HepG2 (cell line): Measurements from ENCODE around the gene DNAH8. TPM values are rescaled to one million over a fixed set of nuclear protein-coding genes. Genes with fewer than 3 reads are reported as not detected.

Experiments used
- ATAC-seq: fragments of 200-7000 bp; cut with Tn5 transposase; 3 replicates; pipeline ENCODE4 v1.9.1; 2020; ENCODE audit warnings: mild to moderate bottlenecking, moderate library complexity
- BruUV-seq: library from RNA; stranded (reverse); fragments of 400-500 nt; replicated peaks from 2 replicates; lab custom pipeline; 2021; lab: Mats Ljungman, UMichigan
- CTCF ChIA-PET: fragments of 300-600 bp; formaldehyde crosslinking; extraction: SDS; loops from one replicate; lab custom pipeline; 2021; ENCODE audit warnings: low total read pairs, inconsistent platforms, low intra/inter-chr PET ratio; lab: Yijun Ruan, JAX
- POLR2A ChIA-PET: fragments of 350-600 bp; sonication (Branson Sonifier 250); formaldehyde crosslinking; loops from one replicate; lab custom pipeline; 2020; ENCODE audit warnings: antibody characterized with exemption, inconsistent platforms; lab: Yijun Ruan, JAX
- DNase-seq: peaks from one replicate; pipeline ENCODE4 v3.0.0-alpha.2; 2015; ENCODE audit warnings: low spot score
- FAIRE-seq: peaks from 3 replicates; lab custom pipeline; 2011; peaks lifted over from hg19 to GRCh38; lab: Jason Lieb, UNC
- H2AFZ ChIP-seq: one replicate; pipeline ENCODE4 v1.6.1; 2011; ENCODE audit warnings: low read length, inconsistent platforms
- H3K27ac ChIP-seq: fragments of 300-600 bp; 3 replicates; pipeline ENCODE4 v1.8.0; 2011; ENCODE audit warnings: mixed run types, mild to moderate bottlenecking, mixed read lengths, low read length, inconsistent platforms; ENCODE audit not compliant: insufficient read depth; ENCODE audit errors: extremely low read length
- H3K27me3 ChIP-seq, 2 experiments: fragments of 200-600 bp in 1 of 2; 2 replicates in 1 of 2; 3 replicates in 1 of 2; pipeline versions ENCODE4 v1.6.0 to v1.8.0; 2011; ENCODE audit warnings: low read length in 2 of 2, mild to moderate bottlenecking in 2 of 2, moderate library complexity in 2 of 2, inconsistent platforms in 1 of 2; ENCODE audit not compliant: insufficient read depth in 2 of 2, control insufficient read depth in 1 of 2
- H3K36me3 ChIP-seq, 2 experiments: fragments of 200-600 bp in 1 of 2; replicated peaks in 1 of 2; 2 replicates in 1 of 2; 3 replicates in 1 of 2; pipeline versions ENCODE4 v1.5.1 to v1.8.0; 2011; ENCODE audit warnings: low read length in 2 of 2, inconsistent platforms in 1 of 2; ENCODE audit not compliant: insufficient read depth in 2 of 2, control insufficient read depth in 1 of 2
- H3K4me1 ChIP-seq: 2 replicates; pipeline ENCODE4 v1.5.1; 2012; ENCODE audit warnings: low read length, inconsistent platforms; ENCODE audit not compliant: insufficient read depth
- H3K4me2 ChIP-seq: 2 replicates; pipeline ENCODE4 v1.6.0; 2011; ENCODE audit warnings: low read depth, low read length, inconsistent platforms
- H3K4me3 ChIP-seq, 3 experiments: fragments of 200-600 bp in 1 of 3; sonication (generic), shearing (Covaris generic) in 1 of 3; replicated peaks in 1 of 3; 2 replicates each; pipeline ENCODE4 v1.5.1; 2011 to 2016; ENCODE audit warnings: low read length in 3 of 3, inconsistent platforms in 2 of 3, low read depth in 2 of 3, mild to moderate bottlenecking in 2 of 3, control low read depth in 1 of 3, mixed read lengths in 1 of 3; ENCODE audit not compliant: insufficient read depth in 1 of 3
- H3K79me2 ChIP-seq: one replicate; pipeline ENCODE4 v1.6.1; 2011; ENCODE audit warnings: low read length, inconsistent platforms; ENCODE audit not compliant: insufficient read depth
- H3K9ac ChIP-seq: 2 replicates; pipeline ENCODE4 v1.6.0; 2011; ENCODE audit warnings: mild to moderate bottlenecking, low read depth, low read length, inconsistent platforms; ENCODE audit not compliant: insufficient read depth
- H3K9me3 ChIP-seq: 2 replicates; pipeline ENCODE4 v1.5.1; 2012; ENCODE audit warnings: mild to moderate bottlenecking, low read length
- H4K20me1 ChIP-seq: 2 replicates; pipeline ENCODE4 v1.6.0; 2011; ENCODE audit warnings: inconsistent platforms, mild to moderate bottlenecking, low read length, moderate library complexity; ENCODE audit not compliant: insufficient read depth
- PAWR ChIP-seq: sonication (generic); formaldehyde crosslinking; IDR thresholded peaks from 2 replicates; pipeline ENCODE4 v1.4.0; 2020; ENCODE audit warnings: missing genetic modification reagents, mild to moderate bottlenecking, borderline replicate concordance
- PRDM15 ChIP-seq: sonication (generic); formaldehyde crosslinking; IDR thresholded peaks from 2 replicates; pipeline ENCODE4 v1.4.0; 2020; ENCODE audit warnings: missing genetic modification reagents
- RCOR2 ChIP-seq: IDR thresholded peaks from 2 replicates; pipeline ENCODE4 v1.6.1; 2016; ENCODE audit warnings: missing biosample characterization, missing genetic modification reagents
- RFXAP ChIP-seq: sonication (generic); formaldehyde crosslinking; IDR thresholded peaks from 2 replicates; pipeline ENCODE4 v1.4.0; 2020; ENCODE audit warnings: missing genetic modification reagents, borderline replicate concordance
- SP5 ChIP-seq: IDR thresholded peaks from 2 replicates; pipeline ENCODE4 v1.6.1; 2016; ENCODE audit warnings: low read depth, borderline replicate concordance
- ZMYM3 ChIP-seq: sonication (generic); formaldehyde crosslinking; IDR thresholded peaks from 2 replicates; pipeline ENCODE4 v1.5.1; 2020; ENCODE audit warnings: mild to moderate bottlenecking, missing genetic modification reagents
- ZNF577 ChIP-seq: sonication (generic); formaldehyde crosslinking; IDR thresholded peaks from 2 replicates; pipeline ENCODE4 v1.4.0; 2020; ENCODE audit warnings: mild to moderate bottlenecking, low read depth, missing genetic modification reagents, borderline replicate concordance
- WGBS: methylation state at CpG from one replicate; pipeline ENCODE4 v1.1.6; 2017; ENCODE audit warnings: low lambda C conversion rate; 5-methylcytosine and 5-hydroxymethylcytosine counted together
- in situ Hi-C: cut with HindIII; loops from 2 replicates; pipeline ENCODE4 v1.10.0; 2017; ENCODE audit warnings: low pct_unique_long_range_greater_than_20kb; ENCODE audit not compliant: extremely low pct_ligation_motif_present
- intact Hi-C: fragments of 100-400 bp; cut with micrococcal nuclease; formaldehyde crosslinking; loops from one replicate; pipeline ENCODE4 v1.10.0; 2022; ENCODE audit not compliant: unreplicated experiment
- polyA plus RNA-seq, 8 experiments: library from polyadenylated mRNA; depleted of rRNA in 3 of 8; stranded (reverse) in 7 of 8; unstranded in 1 of 8; fragments of >200 nt; fragmentation: Illumina TruSeq in 4 of 8; extraction: Trizol in 4 of 8; gene quantifications; 2 replicates each; pipeline versions ENCODE4 v1.2.1 to v1.2.3, GENCODE V29; 2011 to 2016; ENCODE audit warnings: low read depth in 4 of 8, missing spikeins in 1 of 8, mixed read lengths in 1 of 8; ENCODE audit not compliant: insufficient read depth in 1 of 8
- total RNA-seq, 5 experiments: library from RNA; depleted of rRNA; stranded (reverse); fragments of >200 nt; fragmentation: Illumina TruSeq; extraction: Trizol; gene quantifications; 2 replicates each; pipeline ENCODE4 v1.2.3, GENCODE V29; 2016; ENCODE audit warnings: low read depth in 1 of 5

DNAH8 gene
- total and polyA plus RNA-seq, 2 of the 13 experiments (the other 11 are each of a cell fraction or from before 2014, with no cell fraction given): not detected

- no peaks in the 10 kb centered on the region for H4K20me1 ChIP-seq
- no peaks in the 10 kb centered on the region for H3K27me3 ChIP-seq
- H3K4me1 ChIP-seq: no peaks in the 10 kb centered on the region
- no peak for ATAC-seq
- no peak for TF ChIP-seq PRDM15
- no peak for TF ChIP-seq RCOR2 (CRISPR knock-in tag)
- TF ChIP-seq ZNF577: no peak
- TF ChIP-seq PAWR: no peak
- no peak for TF ChIP-seq ZMYM3 (CRISPR knock-in tag)
- TF ChIP-seq RFXAP (CRISPR knock-in tag): no peak
- no peak for TF ChIP-seq SP5 (CRISPR knock-in tag)
- in situ Hi-C loops (no loop called here), intact Hi-C loops (no loop called here)
- H3K27ac ChIP-seq: no peak overlapping the region
- 6% methylated on average over 4 of the region's 4 CpGs for WGBS
- no peak overlapping the region for H3K9ac ChIP-seq
- no peak overlapping the region for H2AFZ ChIP-seq
- no peak overlapping the region for H3K4me3 ChIP-seq
- BruUV-seq: no TSS peak
- ChIA-PET CTCF (no interaction called here), POLR2A (no interaction called here)
- no peak for FAIRE-seq
- no peaks in the 10 kb centered on the region for H3K36me3 ChIP-seq
- no peaks in the 10 kb centered on the region for H3K79me2 ChIP-seq
- H3K4me2 ChIP-seq: no peak overlapping the region
- no peak for DNase-seq
- no peaks in the 10 kb centered on the region for H3K9me3 ChIP-seq
These were observed 89.2 kb downstream of the DNAH8 start for GRCh38 chr6:38804358-38804757.
